Measurements from ENCODE around the gene FUT9. TPM values are rescaled to one million over a fixed set of nuclear protein-coding genes. Genes with fewer than 3 reads are reported as not detected.
"Not testable (repeated sequence)": the region's sequence is repeated elsewhere in the genome, so short reads cannot be mapped to it uniquely, and the experiment has no call there.

Gene FUT9
- polyA plus RNA-seq, 1 donor, result 0.03 TPM

DNA sequence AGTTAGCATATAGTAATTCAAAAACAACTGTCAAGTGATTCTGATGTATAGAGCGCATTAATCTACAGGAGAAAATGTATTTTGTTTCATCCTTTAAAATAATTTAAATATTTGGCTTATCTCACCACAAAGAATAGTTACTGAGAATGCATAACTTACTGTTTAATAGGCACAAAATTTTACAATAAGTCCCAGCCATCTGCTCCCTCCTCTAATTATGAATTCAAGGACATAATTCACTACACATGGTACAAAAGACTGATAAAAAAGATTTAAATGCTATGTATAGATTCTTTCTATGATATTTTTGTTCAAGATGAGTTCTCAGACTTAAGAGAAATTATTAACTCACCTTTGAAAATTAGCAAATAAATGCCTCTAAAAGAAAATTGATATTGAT lies 242.0 kb downstream of the FUT9 start:
- Histone ChIP-seq H3K27ac (ENCODE audit: low read length) (no peak overlapping the region), H3K36me3 (ENCODE audit: control insufficient read depth, insufficient read depth, low read length) (no peaks in the 10 kb centered on the region), H3K9me3 (ENCODE audit: control insufficient read depth, low read depth, low read length) (peaks cover 7% of the 10 kb centered on the region), H3K27me3 (ENCODE audit: control insufficient read depth, insufficient read depth, low read length) (no peaks in the 10 kb centered on the region), H3K4me3 (ENCODE audit: low read length) (no peak overlapping the region), H3K4me1 (ENCODE audit: control insufficient read depth, insufficient read depth, low read length) (no peaks in the 10 kb centered on the region)
- WGBS (ENCODE audit: insufficient coverage, low lambda C conversion rate), result 100% methylated on average over 1 of the region's 1 CpG
- no peak for DNase-seq

DNA sequence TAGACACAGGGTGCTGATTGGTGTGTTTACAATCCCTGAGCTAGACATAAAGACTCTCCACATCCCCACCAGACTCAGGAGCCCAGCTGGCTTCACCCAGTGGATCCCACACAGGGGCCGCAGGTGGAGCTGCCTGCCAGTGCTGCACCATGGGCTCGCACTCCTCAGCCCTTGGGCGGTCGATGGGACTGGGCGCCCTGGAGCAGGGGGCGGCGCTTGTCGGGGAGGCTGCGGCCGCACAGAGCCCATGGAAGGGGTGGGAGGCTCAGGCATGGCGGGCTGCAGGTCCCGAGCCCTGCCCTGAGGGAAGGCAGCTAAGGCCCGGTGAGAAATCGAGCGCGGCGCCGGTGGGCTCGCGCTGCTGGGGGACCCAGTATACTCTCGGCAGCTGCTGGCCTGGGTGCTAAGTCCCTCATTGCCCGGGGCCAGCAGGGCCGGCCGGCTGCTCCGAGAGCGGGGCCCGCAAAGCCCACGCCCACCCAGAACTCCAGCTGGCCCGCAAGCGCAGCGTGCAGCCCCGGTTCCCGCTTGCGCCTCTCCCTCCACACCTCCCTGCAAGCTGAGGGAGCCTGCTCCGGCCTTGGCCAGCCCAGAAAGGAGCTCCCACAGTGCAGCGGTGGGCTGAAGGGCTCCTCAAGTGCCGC lies 245.1 kb downstream of the FUT9 start:
- H3K27ac ChIP-seq (ENCODE audit: low read length); H3K36me3 ChIP-seq (ENCODE audit: control insufficient read depth, insufficient read depth, low read length); H3K9me3 ChIP-seq (ENCODE audit: control insufficient read depth, low read depth, low read length); H3K4me3 ChIP-seq (ENCODE audit: low read length); H3K27me3 ChIP-seq (ENCODE audit: control insufficient read depth, insufficient read depth, low read length); H3K4me1 ChIP-seq (ENCODE audit: control insufficient read depth, insufficient read depth, low read length); DNase-seq: not testable (repeated sequence)
- WGBS (ENCODE audit: insufficient coverage, low lambda C conversion rate), result no CpG with 5 or more reads among the region's 37 CpGs
